SU-DHL-6 (cell line): ENCODE measurements around the gene EFEMP1.

Experiments
- EZH2phosphoT487 ChIP-seq: fragments of 200-600 bp; sonication (generic), shearing (Covaris generic); conservative IDR thresholded peaks from 2 replicates; pipeline ENCODE4 v1.6.1; 2018; ENCODE audit warnings: mild to moderate bottlenecking, antibody characterized with exemption, low read length, moderate library complexity, mixed read lengths
- TF ChIP-seq, protein P1 (sequence below): fragments of 200-600 bp; sonication (generic); IDR thresholded peaks from one replicate; pipeline ENCODE4 v1.5.1; 2017; ENCODE audit warnings: antibody characterized with exemption, mild to moderate bottlenecking, low read length, moderate library complexity; ENCODE audit not compliant: insufficient read depth, poor library complexity, severe bottlenecking

DNA sequence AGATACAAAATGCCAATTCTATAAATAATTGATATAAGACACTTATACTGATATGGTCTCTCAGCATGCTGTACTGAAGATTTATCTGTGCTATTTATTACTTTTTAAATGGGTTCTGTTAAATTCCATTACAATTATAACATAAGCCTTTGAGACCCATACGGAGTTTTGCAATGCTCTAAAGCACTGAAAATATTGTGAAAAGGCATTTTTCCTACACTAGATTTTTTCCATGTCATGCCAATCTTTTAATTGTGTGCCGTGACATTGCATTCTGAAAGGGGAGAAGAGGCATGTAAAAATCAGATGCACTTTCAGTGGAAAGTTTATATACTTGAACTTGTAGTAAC is 46.5 kb downstream of the EFEMP1 start:
- TF ChIP-seq, protein P1, sequence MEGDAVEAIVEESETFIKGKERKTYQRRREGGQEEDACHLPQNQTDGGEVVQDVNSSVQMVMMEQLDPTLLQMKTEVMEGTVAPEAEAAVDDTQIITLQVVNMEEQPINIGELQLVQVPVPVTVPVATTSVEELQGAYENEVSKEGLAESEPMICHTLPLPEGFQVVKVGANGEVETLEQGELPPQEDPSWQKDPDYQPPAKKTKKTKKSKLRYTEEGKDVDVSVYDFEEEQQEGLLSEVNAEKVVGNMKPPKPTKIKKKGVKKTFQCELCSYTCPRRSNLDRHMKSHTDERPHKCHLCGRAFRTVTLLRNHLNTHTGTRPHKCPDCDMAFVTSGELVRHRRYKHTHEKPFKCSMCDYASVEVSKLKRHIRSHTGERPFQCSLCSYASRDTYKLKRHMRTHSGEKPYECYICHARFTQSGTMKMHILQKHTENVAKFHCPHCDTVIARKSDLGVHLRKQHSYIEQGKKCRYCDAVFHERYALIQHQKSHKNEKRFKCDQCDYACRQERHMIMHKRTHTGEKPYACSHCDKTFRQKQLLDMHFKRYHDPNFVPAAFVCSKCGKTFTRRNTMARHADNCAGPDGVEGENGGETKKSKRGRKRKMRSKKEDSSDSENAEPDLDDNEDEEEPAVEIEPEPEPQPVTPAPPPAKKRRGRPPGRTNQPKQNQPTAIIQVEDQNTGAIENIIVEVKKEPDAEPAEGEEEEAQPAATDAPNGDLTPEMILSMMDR: no peak
- no peak for TF ChIP-seq EZH2phosphoT487
